SH-SY5Y (cell line): ENCODE measurements around the gene ASH1L.

Source experiments
- GATA2 ChIP-seq: IDR thresholded peaks from 2 replicates; pipeline ENCODE4 v1.6.1; 2011; ENCODE audit warnings: mild to moderate bottlenecking, low read depth, low read length
- GATA3 ChIP-seq: IDR thresholded peaks from 2 replicates; pipeline ENCODE4 v1.6.1; 2011; ENCODE audit warnings: low read depth, mild to moderate bottlenecking, low read length, moderate library complexity

GRCh38 chr1:155548706-155549105 is 13.9 kb downstream of the ASH1L start:
- TF ChIP-seq GATA2 (no peak), GATA3 (no peak)
